T1000 (cell line): ENCODE data around the gene RLF.

Source experiments
- DNase-seq: peaks from one replicate; lab custom pipeline; 2025; ENCODE audit warnings: mixed read lengths; lab: John Stamatoyannopoulos, UW

Gene RLF

GRCh38 chr1:40241362-40241761, 80.2 kb downstream of the RLF start:
- no peak for DNase-seq

GRCh38 chr1:40243351-40243750, 82.2 kb downstream of the RLF start:
- no peak for DNase-seq

GRCh38 chr1:40244138-40244744, 83.1 kb downstream of the RLF start:
- DNase-seq = no peak

GRCh38 chr1:40245686-40246085, 84.5 kb downstream of the RLF start:
- no peak for DNase-seq

GRCh38 chr1:40247655-40248054, 86.5 kb downstream of the RLF start, which contains the start of gene TMCO2:
Gene TMCO2 (plus strand): TSS chr1:40247937. CDS start chr1:40247994, 57 bp downstream.
- DNase-seq = no peak

GRCh38 chr1:40248412-40248811, 87.2 kb downstream of the RLF start:
- DNase-seq = no peak

- DNase-seq = no peak
Measured at GRCh38 chr1:40251456-40251855, 90.3 kb downstream of the RLF start.

GRCh38 chr1:40252601-40253000, 91.4 kb downstream of the RLF start:
- DNase-seq = no peak

GRCh38 chr1:40255231-40255630, 94.0 kb downstream of the RLF start:
- DNase-seq = no peak

GRCh38 chr1:40256401-40257084, 95.4 kb downstream of the RLF start:
- DNase-seq = no peak

GRCh38 chr1:40257313-40257687, 96.1 kb downstream of the RLF start:
- DNase-seq = no peak

- peak; percentile 94 for DNase-seq
Measured at GRCh38 chr1:40257688-40258444, 96.7 kb downstream of the RLF start, which contains the start of gene ZMPSTE24. Gene ZMPSTE24 (plus strand): TSS chr1:40258236. CDS start chr1:40258272, 36 bp downstream.

- DNase-seq = no peak
Measured at GRCh38 chr1:40258445-40258769, 97.2 kb downstream of the RLF start.

GRCh38 chr1:40264354-40264781, 103.2 kb downstream of the RLF start:
- DNase-seq = no peak

GRCh38 chr1:40265298-40265697, 104.1 kb downstream of the RLF start:
- no peak for DNase-seq

- DNase-seq = no peak
Measured at GRCh38 chr1:40265919-40266318, 104.7 kb downstream of the RLF start.

- no peak for DNase-seq
Measured at GRCh38 chr1:40266786-40267535, 105.8 kb downstream of the RLF start.

- peak; percentile 50 for DNase-seq
Measured at GRCh38 chr1:40267767-40268187, 106.6 kb downstream of the RLF start.

- DNase-seq = no peak
Measured at GRCh38 chr1:40268211-40268610, 107.0 kb downstream of the RLF start.

GRCh38 chr1:40270152-40270834, 109.1 kb downstream of the RLF start:
- no peak for DNase-seq

GRCh38 chr1:40272653-40273213, 111.5 kb downstream of the RLF start:
- no peak for DNase-seq
